Measurements from ENCODE around the gene SPEG.
"Not testable (repeated sequence)": the region's sequence is repeated elsewhere in the genome, so short reads cannot be mapped to it uniquely, and the experiment has no call there.

SPEG gene

DNA sequence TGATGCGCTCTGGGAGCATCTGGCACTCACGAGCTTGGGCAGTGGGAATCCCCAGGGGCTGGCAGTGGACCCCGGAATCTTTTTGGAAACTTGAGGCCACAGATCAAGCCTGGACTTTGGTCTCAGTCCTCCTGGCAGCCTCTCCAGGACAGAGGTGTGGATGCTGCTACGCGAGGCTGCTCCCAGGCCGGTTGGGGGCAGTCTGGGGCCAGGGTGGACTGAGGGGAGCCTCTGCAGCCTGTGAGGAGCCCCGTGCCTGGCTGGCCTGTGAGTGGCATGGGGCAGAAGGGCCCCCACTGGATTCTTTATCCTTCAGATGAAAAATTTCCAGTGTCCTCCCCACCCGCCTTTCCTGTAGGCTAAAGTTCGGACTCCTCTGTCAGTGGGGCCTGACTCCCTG is 29.2 kb upstream of the SPEG start:
- FAIRE-seq: no peak

DNA sequence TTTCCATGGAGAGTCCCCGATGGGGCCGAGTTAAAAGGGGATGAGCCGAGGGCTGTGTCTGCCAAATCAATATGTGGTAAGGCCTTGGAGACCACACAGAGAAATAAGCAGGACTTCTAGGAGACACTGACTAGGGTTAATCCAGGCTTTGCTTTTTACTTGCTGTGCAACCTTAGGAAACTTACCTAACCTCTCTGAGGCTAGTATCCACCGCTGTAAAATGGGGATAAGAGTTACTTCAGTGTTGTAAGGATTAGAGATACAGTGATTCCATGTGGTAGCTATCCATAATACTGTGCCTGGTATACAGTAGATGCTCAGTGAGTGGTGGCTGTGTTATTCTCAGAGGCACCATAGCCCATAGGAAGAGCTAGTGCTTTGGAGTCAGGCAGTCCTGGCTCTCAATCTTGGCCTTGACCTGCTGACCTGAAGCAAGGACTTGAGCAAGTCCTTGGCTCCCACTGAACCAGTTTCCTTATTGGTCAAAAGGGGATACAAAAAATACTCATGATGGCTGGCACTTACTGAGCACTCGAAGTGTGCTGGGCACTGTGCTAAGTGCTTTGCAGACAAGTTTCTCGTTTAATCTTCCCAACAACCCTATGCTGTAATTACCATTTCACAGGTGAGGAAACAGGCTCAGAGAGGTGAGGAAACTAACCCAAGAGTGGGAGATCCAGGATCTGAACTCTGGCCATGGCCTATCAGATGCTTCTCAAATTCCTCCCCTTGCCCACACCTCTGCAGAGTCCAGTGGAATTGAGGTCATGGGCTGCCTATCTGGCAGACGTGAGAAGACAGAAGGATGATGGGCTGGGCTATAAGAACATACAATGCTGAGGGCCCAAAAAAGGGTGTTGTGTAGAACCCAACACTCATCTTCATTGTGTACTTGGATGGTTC is 28.4 kb upstream of the SPEG start:
- FAIRE-seq: no peak

DNA sequence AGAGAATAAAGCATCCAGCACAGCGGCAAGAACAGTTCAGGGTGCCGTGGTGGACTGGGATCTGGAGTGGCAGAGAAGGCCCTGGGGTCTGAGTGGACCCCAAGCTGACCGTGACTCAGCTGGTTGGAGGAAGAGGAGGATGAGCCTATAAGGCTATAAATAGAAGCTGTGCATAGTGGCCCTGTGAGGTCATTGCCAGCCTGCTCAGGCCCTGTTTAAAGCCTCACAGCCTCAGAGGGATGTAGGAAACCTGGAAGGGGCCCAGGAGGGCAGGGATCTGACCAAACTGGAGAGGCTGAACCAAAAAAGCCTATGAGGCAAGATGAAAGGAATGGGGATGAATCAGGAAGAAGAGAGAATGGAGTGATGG is 27.8 kb upstream of the SPEG start:
- no peak for FAIRE-seq

DNA sequence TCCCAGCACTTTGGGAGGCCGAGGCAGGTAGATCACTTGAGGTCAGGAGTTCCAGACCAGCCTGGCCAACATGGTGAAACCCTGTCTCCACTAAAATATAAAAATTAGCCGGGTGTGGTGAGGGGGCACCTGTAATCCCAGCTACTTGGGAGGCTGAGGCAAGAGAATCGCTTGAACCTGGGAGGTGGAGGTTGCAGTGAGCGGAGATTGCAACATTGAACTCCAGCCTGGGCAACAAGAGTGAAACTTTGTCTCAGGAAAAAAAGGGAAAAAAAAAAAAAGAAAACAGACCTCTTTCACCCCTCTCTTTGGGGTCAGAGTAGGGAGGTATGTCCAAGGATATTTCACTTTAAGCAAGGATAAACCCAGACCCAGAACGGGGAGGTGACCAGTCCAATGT is 27.3 kb upstream of the SPEG start:
- FAIRE-seq: not testable (repeated sequence)

DNA sequence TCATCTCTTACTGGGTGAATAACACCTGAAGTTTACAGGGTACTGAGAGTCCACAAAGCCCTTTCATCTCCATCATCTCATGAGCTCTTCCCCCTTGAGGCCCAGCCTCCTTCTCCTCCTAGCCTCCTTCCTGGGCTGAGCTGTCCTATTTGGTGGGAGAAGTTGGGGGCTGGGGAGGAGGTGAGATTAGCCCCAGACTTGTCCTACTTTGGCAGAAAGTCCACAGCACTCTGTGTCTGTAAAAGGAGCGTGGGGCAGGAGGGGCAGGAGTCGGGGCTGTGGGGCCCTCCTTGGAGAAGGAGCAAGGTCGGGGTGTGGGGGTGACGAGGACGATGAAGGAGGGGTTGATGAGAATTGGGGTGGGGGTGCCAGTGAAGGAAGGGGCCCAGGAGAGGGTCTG is 26.4 kb upstream of the SPEG start:
- FAIRE-seq: no peak

DNA sequence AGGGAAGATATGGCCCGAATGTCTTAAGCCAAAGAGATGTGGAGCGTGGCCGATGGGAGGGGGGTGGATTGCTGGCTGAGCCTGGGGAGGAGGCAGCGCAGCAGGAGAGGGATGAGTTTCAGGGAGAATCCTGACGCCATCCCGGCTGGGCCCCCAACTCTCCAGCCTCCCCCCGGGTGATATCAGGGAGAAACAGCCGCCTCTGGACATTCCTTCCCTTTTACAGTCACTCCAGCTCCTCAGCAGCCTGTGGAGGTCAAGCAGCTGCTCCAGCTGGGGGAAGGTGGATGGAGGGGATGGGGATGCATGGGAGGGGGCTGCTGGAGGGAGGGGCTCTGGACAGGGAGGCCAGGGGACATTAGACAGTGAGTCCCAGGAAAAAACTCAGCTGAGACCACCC is 26.0 kb upstream of the SPEG start:
- FAIRE-seq: no peak

DNA sequence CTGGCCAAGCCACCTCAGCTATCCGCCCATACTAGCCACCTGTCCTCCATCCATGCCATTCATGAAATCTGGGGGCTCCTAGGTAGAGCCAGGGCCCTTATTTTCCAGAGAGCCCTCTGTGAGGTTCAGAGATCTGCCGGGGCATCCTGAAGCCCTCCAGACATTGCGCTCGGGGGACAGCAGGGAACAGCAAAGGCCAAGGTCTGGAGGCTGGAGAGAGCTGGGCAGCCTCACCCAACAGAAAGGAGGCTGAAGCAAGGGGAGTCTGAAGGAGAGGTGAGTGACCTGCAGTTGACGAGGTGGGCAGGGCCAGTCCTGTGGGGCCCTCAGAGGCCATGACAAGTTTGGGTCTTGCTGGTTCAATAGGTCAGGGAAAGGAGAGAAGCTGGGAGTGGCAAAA is 25.0 kb upstream of the SPEG start:
- FAIRE-seq: no peak

DNA sequence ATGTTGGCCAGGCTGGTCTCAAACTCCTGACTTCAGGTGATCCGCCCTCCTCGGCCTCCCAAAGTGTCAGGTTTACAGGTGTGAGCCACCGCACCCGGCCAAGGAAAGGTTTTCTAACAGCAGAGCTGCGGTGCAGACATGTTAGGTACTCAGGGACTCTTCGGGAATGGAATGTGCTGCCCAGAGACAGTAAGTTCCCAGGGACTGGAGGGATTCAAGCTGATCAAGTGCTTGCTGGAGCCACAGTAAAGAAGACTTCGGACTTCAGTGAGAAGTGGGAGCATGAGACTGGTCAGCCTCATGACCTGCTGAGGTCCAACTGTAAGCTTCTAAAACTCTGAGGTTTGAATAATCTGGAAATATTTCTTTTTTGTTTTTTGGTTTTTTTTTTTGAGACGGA is 24.3 kb upstream of the SPEG start:
- no peak for FAIRE-seq

DNA sequence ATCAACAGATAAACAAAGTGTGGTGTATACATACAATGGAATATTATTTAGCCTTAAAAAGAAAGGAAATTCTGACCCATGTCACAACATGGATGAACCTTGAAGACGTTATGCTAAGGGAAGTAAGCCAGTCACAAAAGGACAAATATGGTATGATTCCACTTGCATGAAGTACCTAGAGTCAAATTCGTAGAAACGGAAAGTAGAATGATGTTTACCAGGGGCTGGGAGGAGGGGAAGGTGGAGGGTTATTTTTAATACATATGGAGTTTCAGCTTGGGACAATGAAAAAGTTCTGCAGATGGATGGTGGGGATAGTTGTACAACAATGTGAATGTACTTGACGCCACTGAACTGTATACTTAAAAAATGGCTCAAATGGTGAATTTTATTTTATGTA is 19.8 kb upstream of the SPEG start:
- FAIRE-seq: no peak

DNA sequence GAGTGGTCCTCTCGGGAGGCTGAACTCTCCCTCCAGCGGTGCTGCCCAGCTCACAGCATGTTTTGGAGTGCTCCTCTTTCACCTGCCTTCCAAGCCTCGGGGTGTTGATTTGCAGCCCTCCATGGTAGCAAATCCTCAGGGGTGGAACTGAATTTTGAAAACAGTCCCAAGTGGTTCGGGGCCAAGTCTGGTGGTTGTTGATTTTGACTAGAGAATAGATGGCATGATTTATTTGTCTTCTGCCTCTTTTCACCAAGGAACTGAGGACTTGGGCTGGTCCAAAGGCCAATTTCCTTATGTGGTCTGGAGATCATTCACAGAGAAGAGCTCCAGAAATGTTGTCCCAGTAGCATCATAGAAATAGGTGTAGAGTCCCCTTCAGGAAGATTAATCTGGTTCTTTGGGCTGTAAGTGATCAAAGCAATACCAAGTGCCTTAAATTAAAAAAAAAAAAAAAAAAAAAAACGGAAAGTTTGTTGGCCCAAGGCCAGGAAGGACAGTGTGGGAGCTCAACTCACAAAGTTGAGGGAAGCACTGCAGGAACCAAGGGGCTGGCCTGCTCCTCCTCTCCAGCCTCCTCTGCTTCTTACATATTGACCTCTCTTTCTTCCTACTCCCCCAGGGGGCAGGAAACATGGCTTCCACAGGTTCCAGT is 18.9 kb upstream of the SPEG start:
- no peak for FAIRE-seq

DNA sequence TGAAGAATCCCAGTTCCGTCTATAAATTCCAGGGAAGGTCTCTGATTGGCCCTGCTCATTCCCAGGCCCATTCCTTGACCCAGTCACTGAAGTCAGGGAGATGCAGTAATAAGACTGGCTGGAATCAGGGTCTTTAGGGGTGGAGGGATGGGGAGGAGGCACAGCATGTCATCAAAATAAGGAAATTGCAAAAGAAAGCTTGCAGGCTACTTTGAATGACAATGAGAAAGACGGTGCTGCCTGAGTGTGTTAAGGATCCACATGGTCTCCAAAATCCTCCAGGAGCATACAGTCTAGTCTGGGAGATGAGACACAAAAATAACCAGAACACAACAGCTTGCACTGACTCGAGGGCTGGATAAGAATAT is 18.4 kb upstream of the SPEG start:
- FAIRE-seq: no peak

DNA sequence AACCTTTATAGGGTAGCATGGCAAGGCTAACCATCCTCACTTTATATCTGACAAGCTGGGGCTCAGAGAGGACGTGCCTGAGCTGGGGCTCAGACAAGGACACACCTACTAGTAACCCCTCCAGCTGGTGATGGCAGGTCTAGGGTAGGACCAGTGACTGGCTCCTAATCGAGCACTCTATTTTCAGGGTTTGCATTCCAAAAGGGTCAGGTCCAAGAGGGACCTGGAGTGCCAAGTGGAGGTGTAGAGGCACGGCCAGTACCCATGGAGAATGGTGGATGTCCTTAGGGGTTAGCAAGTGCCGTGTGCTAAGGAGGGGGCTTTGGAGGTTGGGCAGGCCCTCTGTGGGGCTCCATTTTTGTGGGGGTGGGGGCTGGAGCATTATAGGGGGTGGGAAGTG is 17.7 kb upstream of the SPEG start:
- FAIRE-seq: no peak

DNA sequence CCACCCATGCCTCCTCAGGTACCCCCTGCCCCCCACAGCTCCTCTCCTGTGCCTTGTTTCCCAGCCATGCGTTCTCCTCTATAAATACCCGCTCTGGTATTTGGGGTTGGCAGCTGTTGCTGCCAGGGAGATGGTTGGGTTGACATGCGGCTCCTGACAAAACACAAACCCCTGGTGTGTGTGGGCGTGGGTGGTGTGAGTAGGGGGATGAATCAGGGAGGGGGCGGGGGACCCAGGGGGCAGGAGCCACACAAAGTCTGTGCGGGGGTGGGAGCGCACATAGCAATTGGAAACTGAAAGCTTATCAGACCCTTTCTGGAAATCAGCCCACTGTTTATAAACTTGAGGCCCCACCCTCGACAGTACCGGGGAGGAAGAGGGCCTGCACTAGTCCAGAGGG is 17.3 kb upstream of the SPEG start:
- FAIRE-seq: no peak

DNA sequence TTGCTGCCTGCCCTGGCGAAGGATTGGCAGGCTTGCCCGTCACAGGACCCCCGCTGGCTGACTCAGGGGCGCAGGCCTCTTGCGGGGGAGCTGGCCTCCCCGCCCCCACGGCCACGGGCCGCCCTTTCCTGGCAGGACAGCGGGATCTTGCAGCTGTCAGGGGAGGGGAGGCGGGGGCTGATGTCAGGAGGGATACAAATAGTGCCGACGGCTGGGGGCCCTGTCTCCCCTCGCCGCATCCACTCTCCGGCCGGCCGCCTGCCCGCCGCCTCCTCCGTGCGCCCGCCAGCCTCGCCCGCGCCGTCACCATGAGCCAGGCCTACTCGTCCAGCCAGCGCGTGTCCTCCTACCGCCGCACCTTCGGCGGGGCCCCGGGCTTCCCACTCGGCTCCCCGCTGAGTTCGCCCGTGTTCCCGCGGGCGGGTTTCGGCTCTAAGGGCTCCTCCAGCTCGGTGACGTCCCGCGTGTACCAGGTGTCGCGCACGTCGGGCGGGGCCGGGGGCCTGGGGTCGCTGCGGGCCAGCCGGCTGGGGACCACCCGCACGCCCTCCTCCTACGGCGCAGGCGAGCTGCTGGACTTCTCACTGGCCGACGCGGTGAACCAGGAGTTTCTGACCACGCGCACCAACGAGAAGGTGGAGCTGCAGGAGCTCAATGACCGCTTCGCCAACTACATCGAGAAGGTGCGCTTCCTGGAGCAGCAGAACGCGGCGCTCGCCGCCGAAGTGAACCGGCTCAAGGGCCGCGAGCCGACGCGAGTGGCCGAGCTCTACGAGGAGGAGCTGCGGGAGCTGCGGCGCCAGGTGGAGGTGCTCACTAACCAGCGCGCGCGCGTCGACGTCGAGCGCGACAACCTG is 16.3 kb upstream of the SPEG start, which contains the start of gene DES:
DES (plus strand) TSS at position 223 of the 857 bp plus-strand sequence; CDS start at position 309, 86 bp downstream.
- no peak for FAIRE-seq

DNA sequence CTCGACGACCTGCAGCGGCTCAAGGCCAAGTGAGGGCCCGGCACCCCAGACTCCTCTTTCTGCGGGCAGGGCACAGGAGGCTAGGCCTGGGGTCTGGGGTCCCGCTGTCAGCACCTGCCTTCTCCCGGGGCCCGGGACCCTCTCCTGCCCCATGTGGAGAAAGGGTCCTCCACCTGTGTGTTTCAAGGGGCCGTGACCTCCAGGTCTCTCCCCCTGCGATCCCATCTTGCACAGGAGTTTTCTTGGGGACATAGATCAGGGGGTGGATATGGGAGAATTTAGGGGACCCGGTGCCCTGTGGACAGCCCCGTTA is 15.7 kb upstream of the SPEG start:
- no peak for FAIRE-seq

DNA sequence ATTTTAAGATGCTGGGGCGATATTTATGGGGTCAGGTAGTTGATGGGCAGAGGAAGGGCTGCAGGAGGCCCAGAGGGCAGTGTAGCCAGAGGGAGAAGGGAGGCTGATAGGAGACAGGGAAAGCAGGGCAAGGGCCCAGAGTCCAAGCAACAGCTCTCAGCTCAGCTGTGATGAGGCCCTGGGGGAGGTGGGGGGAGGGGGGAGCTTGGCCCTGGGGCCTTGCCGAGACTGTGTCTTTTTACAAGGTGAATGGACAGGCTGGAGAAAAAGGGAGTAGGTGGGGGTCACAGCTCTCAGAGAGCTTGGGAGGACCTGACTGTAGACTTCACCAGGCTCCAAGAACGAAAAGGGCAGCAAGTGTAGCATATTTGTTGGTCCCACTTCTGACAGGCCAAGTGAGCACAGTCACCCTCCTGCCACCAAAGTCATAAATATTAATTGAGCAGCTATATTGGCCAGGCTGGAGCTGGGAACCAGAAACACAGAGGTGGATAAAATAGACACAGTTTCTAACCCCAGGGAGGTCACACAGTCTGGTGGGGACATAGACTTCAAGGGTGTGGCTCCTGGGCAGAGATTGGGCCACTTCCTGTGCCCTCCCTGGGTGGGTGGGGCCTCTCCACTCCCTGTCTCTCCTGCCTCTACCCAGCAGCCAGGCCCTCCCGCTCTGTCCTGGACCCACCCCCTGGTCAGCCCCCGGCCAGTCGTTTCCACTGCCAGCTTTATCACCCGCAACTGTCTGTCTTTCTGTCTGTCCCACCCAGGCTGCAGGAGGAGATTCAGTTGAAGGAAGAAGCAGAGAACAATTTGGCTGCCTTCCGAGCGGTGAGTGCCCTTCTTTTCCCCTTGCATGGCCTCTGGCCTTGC is 15.1 kb upstream of the SPEG start:
- no peak for FAIRE-seq

DNA sequence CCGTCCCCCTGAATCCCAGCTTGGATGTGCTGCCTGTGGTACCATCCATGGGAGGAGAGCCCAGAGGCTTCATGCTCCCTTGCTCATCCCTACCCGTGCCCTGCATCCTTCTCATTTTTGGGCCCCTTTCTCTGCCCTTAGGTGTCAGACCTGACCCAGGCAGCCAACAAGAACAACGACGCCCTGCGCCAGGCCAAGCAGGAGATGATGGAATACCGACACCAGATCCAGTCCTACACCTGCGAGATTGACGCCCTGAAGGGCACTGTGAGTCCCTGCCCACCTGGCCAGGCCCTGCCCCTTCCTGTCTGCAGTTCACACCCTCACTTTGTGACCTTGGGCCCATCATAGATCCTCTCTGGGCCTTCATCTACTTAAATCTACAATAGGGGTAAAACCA is 14.0 kb upstream of the SPEG start:
- no peak for FAIRE-seq

DNA sequence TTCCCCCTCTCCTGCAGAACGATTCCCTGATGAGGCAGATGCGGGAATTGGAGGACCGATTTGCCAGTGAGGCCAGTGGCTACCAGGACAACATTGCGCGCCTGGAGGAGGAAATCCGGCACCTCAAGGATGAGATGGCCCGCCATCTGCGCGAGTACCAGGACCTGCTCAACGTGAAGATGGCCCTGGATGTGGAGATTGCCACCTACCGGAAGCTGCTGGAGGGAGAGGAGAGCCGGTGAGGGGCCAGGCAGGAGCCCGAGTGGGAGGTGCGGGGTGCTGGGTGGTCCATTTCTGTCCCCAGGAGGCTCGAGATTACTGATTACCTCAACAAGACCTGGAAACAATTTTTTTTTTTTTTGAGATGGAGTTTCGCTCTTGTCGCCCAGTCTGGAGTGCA is 13.3 kb upstream of the SPEG start:
- no peak for FAIRE-seq

DNA sequence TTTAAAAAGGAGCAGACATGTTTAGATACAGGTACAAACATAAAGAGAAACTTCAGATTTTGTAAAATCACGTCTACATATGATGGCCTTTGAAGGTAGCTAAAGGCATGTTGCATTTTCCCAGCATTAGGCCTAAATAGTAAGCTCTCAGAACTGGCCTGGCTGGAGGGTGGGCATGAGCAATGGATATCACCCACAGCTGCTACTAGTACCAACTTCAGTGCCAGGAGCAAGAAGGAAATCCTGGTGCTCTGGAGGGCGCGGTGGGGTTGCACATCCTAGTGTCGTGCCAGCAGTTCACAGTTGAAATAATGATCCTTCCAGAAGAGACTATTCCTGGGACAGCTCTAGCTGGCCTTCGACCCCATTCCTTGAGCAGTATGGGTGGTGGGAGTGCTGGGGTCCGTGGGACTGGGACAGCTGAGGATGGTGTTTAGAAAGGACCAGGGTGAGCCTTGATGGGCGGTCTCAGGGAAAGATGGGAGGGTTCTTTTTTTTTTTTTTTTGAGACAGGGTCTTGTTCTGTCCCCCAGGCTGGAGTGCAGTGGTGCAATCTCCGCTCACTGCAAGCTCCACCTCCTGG is 11.6 kb upstream of the SPEG start:
- no peak for FAIRE-seq

DNA sequence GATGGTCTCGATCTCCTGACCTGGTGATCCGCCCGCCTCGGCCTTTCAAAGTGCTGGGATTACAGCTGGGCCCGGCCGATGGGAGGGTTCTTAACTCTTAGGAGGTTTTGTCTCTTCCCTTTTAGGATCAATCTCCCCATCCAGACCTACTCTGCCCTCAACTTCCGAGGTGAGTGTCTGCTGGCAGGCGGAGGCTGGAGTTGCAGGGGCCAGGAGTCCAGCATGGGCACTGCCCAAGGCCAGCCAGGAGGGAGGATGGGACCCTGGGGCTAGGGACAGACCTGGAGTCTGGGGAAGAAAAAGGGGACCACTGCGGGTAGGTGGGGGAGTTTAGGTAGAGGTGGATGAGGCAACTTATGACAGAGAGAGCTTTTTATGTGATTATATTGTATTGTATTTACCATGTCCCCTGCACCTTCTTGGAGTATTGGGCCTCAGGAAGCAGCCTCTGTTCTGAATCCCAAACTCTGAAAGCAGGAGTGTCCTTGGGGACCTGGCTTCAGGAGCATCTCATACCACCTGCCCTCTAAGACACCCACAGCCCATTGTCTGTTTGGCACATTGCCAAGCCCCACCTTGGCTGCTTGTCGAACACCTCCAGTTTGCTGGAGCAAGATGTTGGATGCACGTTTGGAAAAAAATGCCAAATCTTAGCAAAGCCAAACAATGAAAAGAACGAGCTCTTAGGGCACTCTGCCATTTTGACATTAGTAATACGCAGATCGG is 10.8 kb upstream of the SPEG start:
- no peak for FAIRE-seq

DNA sequence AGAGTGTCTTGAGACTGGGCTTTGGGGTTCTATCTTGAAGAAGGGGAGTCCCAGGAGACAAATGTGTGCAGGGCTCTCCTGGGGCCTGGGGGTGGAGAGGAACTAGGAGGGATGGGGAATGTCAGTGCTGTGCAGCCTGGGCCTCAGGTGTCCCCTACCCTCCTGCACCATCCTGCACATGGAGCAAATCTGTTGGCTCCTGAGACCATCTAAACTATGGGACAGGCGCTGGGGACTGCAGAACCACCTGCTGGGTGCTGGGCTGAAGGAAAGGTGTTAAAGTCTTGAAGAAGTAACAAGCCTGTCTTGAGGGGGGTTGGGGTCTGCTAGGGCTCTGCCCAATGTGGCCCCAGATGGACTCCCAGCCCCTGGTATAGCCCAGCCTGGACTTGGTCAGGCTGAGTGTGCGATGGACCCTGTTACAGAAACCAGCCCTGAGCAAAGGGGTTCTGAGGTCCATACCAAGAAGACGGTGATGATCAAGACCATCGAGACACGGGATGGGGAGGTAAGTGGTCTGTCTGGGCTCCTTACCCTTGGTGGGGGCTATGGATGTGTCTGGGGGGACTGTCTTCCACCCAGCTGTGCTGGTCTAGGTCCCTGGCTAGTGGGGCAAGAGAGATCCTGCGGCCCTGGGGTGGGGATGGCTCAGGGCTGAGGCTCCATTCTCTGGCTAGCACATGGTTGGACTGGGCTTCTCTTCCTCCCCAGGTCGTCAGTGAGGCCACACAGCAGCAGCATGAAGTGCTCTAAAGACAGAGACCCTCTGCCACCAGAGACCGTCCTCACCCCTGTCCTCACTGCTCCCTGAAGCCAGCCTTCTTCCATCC is 9.2 kb upstream of the SPEG start:
- no peak for FAIRE-seq

Measured in colon (tissue), 2 donors.